ENCODE results near the gene KRTAP12-4. TPM values are rescaled to one million over a fixed set of nuclear protein-coding genes. Genes with fewer than 3 reads are reported as not detected.

KRTAP12-4 gene, protein sequence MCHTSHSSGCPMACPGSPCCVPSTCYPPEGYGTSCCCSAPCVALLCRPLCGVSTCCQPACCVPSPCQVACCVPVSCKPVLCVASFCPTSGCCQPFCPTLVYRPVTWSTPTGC
- total RNA-seq: not detected in 2 replicates
- long read RNA-seq: 0 reads

DNA sequence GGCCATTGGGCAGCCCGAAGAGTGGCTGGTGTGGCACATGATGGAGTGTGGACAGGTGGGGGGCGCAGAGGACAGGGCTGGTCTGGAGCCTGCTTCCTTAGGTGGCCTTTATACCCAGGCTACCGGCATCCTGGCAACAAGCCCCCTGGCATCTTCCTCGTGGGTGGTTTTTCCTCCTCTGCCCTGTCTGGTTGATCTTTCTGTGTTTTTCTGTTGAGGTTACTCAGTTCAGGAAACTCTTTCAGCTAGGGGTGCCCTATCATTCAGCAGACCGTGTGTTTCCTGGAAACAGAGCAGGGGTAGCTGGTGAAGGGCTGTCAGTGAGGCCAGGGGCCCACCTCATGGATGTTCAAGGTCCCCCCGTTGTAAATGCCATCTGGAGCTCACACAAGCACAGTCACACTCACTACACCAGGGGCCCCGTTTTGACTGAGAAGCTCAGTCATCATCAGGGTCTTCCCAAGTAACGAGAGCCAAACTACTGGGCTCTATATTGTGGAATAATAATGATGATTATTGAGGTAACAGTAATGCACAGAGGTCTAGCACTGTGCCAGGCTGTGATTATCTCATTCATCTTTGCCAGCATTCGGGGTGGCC, at the start of gene KRTAP12-4:
Gene KRTAP12-4, minus strand, starts transcription at position 84 of the 600 bp plus-strand sequence. Its CDS starts 45 bp downstream, at position 39.
- DNase-seq (ENCODE audit: extremely low spot score, unreplicated experiment): peak; percentile 60

DNA sequence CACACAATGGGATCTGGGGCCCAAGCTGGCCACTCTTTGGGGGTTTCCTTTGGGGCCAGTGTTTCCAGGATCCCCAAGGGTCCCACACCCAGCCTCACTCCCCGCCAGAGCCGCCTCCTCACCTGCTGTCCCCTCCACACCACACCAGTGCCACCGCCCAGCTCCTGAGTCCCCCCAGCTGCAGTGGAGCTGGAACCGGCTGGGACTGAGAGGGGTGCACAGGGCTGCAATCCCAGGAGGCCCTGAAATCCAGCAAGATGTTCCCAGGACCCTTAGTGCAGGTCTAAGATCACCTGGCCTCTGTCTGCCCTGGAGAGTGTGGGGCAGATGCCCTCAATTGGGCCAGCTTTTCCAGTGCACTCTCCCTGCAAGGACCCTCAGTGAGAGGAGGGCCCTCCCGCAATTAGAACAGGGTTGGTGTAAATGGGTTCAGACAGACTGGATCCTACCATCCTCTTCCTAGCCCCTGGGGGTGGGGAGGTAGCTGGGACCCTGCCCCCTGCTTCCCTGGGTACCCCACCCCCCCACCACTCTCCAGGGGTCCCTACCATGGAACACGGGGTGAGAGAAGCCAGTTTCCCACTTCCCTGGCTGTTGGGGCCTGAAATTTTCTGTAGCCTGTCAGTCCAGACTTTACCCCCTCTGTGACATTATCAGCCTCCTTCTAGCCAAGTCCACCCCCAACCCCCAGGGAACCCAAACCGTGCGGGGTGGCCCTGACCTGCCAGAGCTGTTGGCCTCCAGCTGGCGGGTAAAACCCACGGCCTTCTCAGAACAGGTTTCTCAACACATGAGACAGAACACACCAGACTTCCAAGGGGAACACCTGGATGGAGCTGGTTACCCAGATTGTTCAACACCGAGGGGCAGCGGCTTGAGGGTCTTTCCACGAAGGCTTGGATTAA, 49.5 kb upstream of the KRTAP12-4 start:
- Mint-ChIP-seq H3K9me3 (ENCODE audit: unreplicated experiment) (no peaks in the 10 kb centered on the region), H3K27ac (ENCODE audit: unreplicated experiment) (no peak overlapping the region), H3K4me3 (ENCODE audit: unreplicated experiment) (no peak overlapping the region), H3K36me3 (ENCODE audit: unreplicated experiment) (no peaks in the 10 kb centered on the region), H3K4me1 (ENCODE audit: unreplicated experiment) (peaks cover 18% of the 10 kb centered on the region), H3K27me3 (ENCODE audit: unreplicated experiment) (peaks cover 64% of the 10 kb centered on the region)
- TF ChIP-seq, protein P1, sequence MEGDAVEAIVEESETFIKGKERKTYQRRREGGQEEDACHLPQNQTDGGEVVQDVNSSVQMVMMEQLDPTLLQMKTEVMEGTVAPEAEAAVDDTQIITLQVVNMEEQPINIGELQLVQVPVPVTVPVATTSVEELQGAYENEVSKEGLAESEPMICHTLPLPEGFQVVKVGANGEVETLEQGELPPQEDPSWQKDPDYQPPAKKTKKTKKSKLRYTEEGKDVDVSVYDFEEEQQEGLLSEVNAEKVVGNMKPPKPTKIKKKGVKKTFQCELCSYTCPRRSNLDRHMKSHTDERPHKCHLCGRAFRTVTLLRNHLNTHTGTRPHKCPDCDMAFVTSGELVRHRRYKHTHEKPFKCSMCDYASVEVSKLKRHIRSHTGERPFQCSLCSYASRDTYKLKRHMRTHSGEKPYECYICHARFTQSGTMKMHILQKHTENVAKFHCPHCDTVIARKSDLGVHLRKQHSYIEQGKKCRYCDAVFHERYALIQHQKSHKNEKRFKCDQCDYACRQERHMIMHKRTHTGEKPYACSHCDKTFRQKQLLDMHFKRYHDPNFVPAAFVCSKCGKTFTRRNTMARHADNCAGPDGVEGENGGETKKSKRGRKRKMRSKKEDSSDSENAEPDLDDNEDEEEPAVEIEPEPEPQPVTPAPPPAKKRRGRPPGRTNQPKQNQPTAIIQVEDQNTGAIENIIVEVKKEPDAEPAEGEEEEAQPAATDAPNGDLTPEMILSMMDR (IDR thresholded peaks at IDR 0.05): no peak
- DNase-seq (ENCODE audit: extremely low spot score, unreplicated experiment): peak; percentile 80

More for the DNA sequence above, at the start of gene KRTAP12-4:
- no peak within 1 kb of the TSS for H3K4me3 Mint-ChIP-seq (ENCODE audit: unreplicated experiment)
- H3K27me3 Mint-ChIP-seq (ENCODE audit: unreplicated experiment): peaks cover 8% of the 10 kb centered on the region
- H3K9me3 Mint-ChIP-seq (ENCODE audit: unreplicated experiment): peaks cover 11% of the 10 kb centered on the region
- no peak within 1 kb of the TSS for H3K27ac Mint-ChIP-seq (ENCODE audit: unreplicated experiment)
- H3K4me1 Mint-ChIP-seq (ENCODE audit: unreplicated experiment): no peaks in the 10 kb centered on the region
- H3K36me3 Mint-ChIP-seq (ENCODE audit: unreplicated experiment): no peaks in the 10 kb centered on the region
- TF ChIP-seq, protein P1 (IDR thresholded peaks at IDR 0.05): no peak

DNA sequence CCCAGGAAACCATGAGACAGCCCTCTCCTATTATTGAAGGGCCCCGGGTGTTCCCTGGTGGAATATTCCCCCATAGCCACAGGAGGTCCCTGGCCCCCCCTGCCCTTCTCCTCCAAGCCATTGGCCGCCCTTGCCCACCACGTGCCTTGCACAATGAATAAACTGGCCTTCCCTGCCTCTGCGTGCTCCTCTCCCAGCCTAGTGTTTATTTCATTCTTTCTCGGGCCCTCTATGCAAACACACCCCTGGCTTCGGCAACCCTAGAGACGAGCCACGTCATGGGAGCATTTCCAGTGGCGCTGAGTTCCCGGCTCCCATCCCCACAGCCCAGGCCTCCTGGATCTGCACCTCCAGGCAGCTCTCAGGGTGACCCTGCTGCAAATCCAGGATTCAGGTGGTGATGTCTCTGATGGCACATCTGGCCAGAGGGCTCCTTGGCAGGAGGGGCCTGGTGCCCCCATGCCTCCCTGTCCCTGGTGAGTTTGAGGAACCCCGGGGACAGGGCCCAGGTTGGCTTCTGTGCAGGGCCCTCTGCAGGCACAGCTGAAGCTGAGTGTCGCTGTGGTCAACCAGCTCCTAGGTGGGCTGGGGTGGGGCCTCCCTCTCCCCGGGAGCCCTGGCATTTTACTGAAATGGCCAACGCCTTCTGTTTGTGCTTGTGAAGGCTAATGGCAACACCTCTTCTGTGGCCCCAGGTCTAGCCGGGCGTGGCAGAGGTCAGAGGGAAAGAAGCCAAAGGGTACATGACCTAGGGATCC, 48.7 kb upstream of the KRTAP12-4 start:
- Mint-ChIP-seq H3K36me3 (ENCODE audit: unreplicated experiment) (no peaks in the 10 kb centered on the region), H3K27me3 (ENCODE audit: unreplicated experiment) (peaks cover 58% of the 10 kb centered on the region), H3K4me1 (ENCODE audit: unreplicated experiment) (peaks cover 23% of the 10 kb centered on the region), H3K9me3 (ENCODE audit: unreplicated experiment) (no peaks in the 10 kb centered on the region), H3K4me3 (ENCODE audit: unreplicated experiment) (no peak overlapping the region), H3K27ac (ENCODE audit: unreplicated experiment) (no peak overlapping the region)
- TF ChIP-seq, protein P1 (IDR thresholded peaks at IDR 0.05): no peak
- DNase-seq (ENCODE audit: extremely low spot score, unreplicated experiment): peak; percentile 73

DNA sequence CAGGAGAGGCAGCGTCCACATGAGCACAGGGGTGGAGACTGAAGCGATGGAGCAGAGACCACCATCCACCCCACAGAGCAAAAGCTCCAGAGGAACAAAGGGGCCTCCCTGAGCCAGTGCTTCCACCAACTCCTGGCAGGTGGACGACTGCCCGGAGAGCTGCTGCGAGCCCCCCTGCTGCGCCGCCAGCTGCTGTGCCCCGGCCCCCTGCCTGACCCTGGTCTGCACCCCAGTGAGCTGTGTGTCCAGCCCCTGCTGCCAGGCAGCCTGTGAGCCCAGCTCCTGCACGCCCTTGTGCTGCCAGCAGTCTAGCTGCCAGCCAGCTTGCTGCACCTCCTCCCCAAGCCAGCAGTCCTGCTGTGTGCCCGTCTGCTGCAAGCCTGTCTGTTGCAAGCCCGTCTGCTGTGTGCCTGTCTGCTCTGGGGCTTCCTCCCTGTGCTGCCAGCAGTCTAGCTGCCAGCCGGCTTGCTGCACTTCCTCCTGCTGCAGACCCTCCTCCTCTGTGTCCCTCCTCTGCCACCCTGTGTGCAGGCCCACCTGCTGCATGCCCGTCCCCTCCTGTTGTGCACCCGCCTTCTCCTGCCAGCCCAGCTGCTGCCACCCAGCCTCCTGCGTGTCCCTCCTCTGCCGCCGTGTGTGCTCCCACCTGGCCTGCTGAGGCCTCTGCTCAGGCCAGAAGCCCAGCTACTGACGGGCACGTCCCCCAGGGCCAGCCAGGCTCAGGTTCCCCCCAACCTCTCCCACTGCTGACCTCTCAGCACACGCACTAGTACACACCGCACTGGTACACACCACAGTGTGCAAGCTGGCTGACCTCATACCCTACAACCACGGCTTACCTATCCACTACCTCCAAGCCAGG, 47.9 kb upstream of the KRTAP12-4 start:
- H3K9me3 Mint-ChIP-seq (ENCODE audit: unreplicated experiment): no peaks in the 10 kb centered on the region
- peak; percentile 78 for DNase-seq (ENCODE audit: extremely low spot score, unreplicated experiment)
- H3K27ac Mint-ChIP-seq (ENCODE audit: unreplicated experiment): no peak overlapping the region
- TF ChIP-seq, protein P1 (IDR thresholded peaks at IDR 0.05): no peak
- peaks cover 58% of the 10 kb centered on the region for H3K27me3 Mint-ChIP-seq (ENCODE audit: unreplicated experiment)
- H3K4me1 Mint-ChIP-seq (ENCODE audit: unreplicated experiment): peaks cover 29% of the 10 kb centered on the region
- no peaks in the 10 kb centered on the region for H3K36me3 Mint-ChIP-seq (ENCODE audit: unreplicated experiment)
- no peak overlapping the region for H3K4me3 Mint-ChIP-seq (ENCODE audit: unreplicated experiment)

Measured in osteocyte (in vitro differentiated cells).